Measurements from ENCODE around the gene ETAA1.

Gene ETAA1

DNA sequence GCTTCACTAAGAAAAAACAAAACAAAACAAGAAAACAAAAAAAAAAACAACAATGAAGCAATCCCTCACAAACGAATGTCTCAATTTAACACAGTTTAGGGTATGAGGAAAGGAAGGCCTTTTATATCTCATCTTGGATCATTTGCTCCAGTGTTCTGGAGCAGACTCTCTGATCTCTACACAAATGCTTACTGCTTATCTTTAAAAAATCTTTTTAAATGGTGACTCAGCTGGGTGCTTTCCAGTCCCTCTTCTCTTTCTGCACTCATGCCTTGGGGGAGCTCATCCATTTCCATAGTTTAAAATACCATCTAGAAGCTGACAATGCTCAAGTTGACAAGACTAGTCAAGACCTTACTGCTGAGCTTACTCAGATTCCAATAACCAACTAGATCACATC is 56.2 kb downstream of the ETAA1 start:
- no peak overlapping the region for H3K4me2 ChIP-seq

DNA sequence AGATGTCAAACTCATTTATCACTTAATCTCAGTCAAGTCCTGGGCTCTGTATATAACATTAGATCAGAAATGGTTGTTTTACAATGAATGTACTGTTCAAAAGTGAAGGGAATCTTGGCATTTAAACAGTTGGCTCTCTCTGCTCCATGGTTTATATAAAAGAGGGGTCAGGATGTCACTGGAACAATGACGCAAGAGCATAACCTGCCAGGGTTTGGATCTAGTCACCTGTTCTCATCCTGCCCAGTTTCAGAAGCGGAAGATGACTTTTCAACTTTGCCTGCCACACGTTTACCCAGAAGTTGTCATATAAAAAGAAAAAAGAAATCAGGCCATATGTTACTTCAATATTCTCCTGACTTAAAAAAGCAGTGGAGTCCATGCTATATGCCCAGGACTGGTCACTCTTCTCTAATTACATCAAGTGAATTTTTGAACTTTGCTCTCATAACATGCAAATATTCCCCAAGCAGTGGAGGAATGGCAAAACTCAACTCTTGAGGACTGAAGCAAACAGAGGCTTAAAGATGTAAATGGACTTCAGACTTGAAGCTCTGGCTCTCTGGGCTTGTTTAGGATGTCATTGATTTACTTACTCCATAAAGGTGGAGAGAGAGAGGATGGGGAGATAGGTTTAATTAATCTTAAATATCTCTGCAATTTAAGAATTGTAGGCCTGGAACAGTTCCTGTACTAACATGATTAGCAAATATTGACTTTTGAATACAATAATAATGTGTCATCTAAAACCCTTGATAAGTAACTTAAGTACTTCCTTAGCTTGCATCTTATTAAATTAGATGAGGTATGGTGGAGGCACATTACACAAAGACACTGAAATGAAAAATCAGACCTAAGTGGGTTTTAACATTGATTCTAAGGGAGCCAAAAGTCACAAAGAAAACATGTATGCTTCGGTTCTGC is 58.3 kb downstream of the ETAA1 start:
- H3K4me1 ChIP-seq = no peaks in the 10 kb centered on the region
- no peak for TF ChIP-seq Cebpa-rat (IDR thresholded peaks at IDR 0.05)
- H3K27ac ChIP-seq = no peak overlapping the region
- no peak overlapping the region for H3K9ac ChIP-seq
- H3K27me3 ChIP-seq = no peaks in the 10 kb centered on the region
- H3K36me3 ChIP-seq = no peaks in the 10 kb centered on the region
- no peak overlapping the region for H3K4me3 ChIP-seq
- no peaks in the 10 kb centered on the region for H3K9me3 ChIP-seq (replicated peaks in 1 of 11)
- H3K4me2 ChIP-seq = no peak overlapping the region
- H4K20me1 ChIP-seq = no peaks in the 10 kb centered on the region

More for the DNA sequence above, 56.2 kb downstream of the ETAA1 start:
- Histone ChIP-seq H3K4me3 (no peak overlapping the region), H4K20me1 (no peaks in the 10 kb centered on the region), H3K36me3 (no peaks in the 10 kb centered on the region), H3K4me1 (no peaks in the 10 kb centered on the region), H3K27ac (no peak overlapping the region), H3K9me3 (replicated peaks in 1 of 11) (no peaks in the 10 kb centered on the region), H3K27me3 (no peaks in the 10 kb centered on the region), H3K9ac (no peak overlapping the region)
- TF ChIP-seq Cebpa-rat (IDR thresholded peaks at IDR 0.05) = no peak

DNA sequence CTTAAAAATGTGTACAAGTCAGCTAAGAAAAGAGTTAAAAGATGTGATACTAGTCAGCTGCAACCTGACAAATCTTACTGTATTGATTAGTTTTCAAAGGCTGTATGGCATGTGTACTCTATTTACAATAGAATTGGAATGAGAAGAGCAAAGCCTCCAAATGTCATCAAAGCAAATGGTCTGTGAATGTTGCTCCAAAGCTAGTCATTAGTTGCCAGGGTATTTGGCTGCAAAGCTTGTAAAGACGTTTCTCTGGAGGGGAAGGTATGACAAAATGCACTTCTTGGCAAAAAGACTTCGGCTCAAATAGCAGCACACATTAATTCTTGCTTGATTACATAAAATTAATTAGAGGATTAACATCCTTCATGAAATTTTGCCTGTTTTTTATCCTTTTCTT is 59.3 kb downstream of the ETAA1 start:
- Histone ChIP-seq H3K27me3 (no peaks in the 10 kb centered on the region), H3K9me3 (replicated peaks in 1 of 11) (no peaks in the 10 kb centered on the region), H3K9ac (no peak overlapping the region), H3K4me3 (no peak overlapping the region), H3K27ac (no peak overlapping the region), H4K20me1 (no peaks in the 10 kb centered on the region), H3K4me1 (no peaks in the 10 kb centered on the region), H3K36me3 (no peaks in the 10 kb centered on the region), H3K4me2 (no peak overlapping the region)
- TF ChIP-seq Cebpa-rat (IDR thresholded peaks at IDR 0.05) = no peak

DNA sequence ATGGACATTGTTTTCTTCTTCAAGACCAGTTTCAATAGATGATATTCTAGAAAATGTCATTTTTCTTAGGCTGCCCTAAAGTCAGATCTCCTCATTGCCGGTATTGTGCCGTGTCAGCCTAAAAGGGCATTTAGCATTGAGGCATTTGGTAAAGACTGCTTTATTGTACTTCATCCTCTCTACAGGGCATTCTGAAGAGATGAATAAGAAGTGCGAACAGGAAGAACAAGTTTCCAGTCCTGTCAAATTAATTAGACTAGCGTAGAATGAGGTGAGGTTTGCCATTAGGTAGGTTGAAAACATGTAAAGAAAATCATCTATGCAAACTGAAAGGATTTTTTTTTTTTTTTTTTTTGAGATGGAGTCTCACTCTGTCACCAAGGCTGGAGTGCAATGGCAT is 60.6 kb downstream of the ETAA1 start:
- H3K4me2 ChIP-seq = no peak overlapping the region
- H3K9ac ChIP-seq = no peak overlapping the region
- H3K4me1 ChIP-seq = peaks cover 0 to 4% (median 1%) of the 10 kb centered on the region in 10 experiments; a peak in 8 of 20 replicates
- no peak for TF ChIP-seq Cebpa-rat (IDR thresholded peaks at IDR 0.05)
- H3K9me3 ChIP-seq (replicated peaks in 1 of 11) = no peaks in the 10 kb centered on the region
- no peaks in the 10 kb centered on the region for H3K36me3 ChIP-seq
- no peaks in the 10 kb centered on the region for H3K27me3 ChIP-seq
- no peak overlapping the region for H3K27ac ChIP-seq
- H3K4me3 ChIP-seq = no peak overlapping the region
- H4K20me1 ChIP-seq = no peaks in the 10 kb centered on the region

DNA sequence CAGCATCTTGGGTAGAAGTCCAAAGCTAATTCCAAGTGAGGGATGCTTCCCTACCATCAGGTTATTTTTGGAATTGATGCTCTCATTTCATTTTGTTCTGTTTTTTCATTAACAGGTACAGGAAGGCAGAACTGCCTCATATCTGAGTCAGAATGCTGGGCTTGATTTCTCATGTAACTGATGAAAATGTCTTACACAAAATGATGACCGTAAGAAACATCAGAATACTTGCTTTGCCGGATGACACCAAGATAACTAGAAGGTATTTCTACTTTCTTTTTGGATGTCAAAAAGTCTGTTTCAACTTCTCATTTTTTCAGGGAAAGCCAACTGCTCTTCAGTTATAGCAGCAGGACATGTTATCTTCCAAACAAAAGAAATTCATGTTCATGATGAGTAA is 62.6 kb downstream of the ETAA1 start:
- Histone ChIP-seq H3K9me3 (replicated peaks in 1 of 11) (no peaks in the 10 kb centered on the region), H3K4me3 (no peak overlapping the region), H3K4me1 (peaks cover 0 to 18% (median 9%) of the 10 kb centered on the region in 10 experiments; a peak in 10 of 20 replicates), H3K27me3 (no peaks in the 10 kb centered on the region), H3K36me3 (no peaks in the 10 kb centered on the region), H4K20me1 (no peaks in the 10 kb centered on the region), H3K27ac (no peak overlapping the region), H3K9ac (no peak overlapping the region), H3K4me2 (no peak overlapping the region)
- TF ChIP-seq Cebpa-rat (IDR thresholded peaks at IDR 0.05) = no peak

Measured in BLaER1 treated with 17β-estradiol and CSF1 and Interleukin-3, amounts not matched to agents 10 nM and 100 nM (cell line).